Measurements from ENCODE around the gene PNMT.
"Not testable (repeated sequence)": the region's sequence is repeated elsewhere in the genome, so short reads cannot be mapped to it uniquely, and the experiment has no call there.

PNMT gene

DNA sequence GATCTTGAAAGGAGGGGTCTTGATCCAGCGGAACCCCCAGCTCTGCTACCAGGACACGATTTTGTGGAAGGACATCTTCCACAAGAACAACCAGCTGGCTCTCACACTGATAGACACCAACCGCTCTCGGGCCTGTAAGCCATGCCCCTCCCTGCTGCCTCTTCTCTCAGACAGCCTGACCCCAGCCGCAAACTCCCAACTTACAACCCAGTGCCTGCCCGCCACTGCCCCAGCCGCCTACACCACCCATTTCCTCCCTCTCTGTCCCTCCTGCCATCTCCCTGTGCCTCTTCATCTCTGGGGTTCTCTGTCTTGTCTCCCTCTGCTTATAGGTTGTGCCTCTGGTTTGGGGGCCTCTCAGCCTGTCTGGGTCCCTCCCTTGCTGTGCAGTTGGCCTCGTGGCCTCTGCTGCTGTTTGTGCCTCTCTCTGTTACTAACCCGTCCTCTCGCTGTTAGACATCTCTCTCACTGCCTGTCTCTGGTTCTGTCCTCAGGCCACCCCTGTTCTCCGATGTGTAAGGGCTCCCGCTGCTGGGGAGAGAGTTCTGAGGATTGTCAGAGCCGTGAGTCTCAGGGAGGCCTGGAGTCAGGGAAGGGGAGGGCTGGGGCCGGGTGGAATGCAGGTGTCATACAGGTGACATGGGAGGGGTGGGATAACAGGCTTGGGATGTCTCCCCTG lies 41.2 kb downstream of the PNMT start:
- no peak for DNase-seq (ENCODE audit: low read depth in 2 of 2)

DNA sequence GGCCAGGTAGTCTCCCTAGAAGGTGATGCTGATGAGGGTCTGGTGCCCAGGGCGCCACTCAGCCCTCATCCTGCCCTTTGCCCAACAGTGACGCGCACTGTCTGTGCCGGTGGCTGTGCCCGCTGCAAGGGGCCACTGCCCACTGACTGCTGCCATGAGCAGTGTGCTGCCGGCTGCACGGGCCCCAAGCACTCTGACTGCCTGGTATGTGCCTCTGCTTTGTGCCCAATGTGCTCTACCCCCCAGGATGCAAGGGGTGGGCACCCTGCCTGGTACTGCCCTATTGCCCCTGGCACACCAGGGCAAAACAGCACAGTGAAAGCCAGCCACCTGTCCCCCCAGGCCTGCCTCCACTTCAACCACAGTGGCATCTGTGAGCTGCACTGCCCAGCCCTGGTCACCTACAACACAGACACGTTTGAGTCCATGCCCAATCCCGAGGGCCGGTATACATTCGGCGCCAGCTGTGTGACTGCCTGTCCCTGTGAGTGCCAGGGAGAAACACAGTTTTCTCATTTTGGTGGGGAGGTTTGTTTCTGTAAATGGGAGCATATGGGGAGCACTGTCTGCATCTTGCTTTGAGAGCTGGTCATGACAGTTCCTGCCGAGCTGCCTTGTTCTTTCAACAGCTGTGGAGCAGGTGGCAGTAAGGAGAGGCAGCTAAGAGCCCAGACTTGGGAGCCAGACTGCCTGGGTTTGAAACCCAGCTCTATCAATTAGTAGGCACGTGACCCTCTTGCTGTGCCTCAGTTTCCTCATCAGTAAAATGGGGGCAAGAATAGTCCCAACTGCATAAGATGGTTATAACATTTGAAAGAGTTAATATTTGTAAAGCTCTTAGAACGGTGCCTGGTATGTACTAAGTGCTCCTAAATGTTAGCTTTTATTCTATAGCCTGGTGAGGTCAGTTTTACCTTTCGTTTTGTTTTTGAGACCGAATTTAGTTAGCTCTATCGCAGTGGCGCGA lies 42.0 kb downstream of the PNMT start:
- no peak for DNase-seq (ENCODE audit: low read depth in 2 of 2)

DNA sequence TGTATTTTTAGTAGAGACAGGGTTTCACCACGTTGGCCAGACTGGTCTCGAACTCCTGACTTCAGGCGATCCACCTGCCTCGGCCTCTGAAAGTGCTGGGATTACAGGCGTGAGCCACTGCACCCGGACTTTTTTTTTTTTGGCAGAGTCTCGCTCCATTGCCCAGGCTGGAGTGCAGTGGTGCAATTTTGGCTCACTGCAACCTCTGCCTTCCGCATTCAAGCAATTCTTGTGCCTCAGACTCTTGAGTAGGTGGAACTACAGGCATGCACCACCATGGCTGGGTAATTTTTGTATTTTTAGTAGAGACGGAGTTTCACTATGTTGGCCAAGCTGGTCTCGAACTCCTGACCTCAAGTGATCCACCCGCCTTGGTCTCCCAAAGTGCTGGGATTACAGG lies 42.8 kb downstream of the PNMT start:
- DNase-seq (ENCODE audit: low read depth in 2 of 2), result not testable (repeated sequence)

DNA sequence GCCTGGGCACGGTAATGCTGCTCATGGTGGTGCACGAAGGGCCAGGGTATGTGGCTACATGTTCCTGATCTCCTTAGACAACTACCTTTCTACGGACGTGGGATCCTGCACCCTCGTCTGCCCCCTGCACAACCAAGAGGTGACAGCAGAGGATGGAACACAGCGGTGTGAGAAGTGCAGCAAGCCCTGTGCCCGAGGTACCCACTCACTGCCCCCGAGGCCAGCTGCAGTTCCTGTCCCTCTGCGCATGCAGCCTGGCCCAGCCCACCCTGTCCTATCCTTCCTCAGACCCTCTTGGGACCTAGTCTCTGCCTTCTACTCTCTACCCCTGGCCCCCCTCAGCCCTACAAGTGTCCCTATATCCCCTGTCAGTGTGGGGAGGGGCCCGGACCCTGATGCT lies 43.6 kb downstream of the PNMT start:
- no peak for DNase-seq (ENCODE audit: low read depth in 2 of 2)

DNA sequence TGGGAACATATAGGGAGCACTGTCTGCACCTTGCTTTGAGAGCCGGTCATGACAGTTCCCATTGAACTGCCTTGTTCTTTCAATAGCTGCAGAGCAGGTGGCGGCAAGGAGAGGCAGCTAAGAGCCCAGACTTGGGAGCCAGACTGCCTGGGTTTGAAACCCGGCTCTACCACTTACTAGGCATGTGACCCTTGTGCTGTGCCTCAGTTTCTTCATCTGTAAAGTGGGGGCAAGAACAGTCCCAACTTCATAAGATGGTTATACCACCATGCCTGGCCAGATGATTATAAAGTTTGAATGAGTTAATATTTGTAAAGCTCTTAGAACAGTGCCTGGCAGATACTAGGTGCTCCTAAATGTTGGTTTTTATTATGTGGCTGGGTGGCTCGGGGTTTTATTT lies 46.0 kb downstream of the PNMT start:
- DNase-seq (ENCODE audit: low read depth in 2 of 2), result no peak

DNA sequence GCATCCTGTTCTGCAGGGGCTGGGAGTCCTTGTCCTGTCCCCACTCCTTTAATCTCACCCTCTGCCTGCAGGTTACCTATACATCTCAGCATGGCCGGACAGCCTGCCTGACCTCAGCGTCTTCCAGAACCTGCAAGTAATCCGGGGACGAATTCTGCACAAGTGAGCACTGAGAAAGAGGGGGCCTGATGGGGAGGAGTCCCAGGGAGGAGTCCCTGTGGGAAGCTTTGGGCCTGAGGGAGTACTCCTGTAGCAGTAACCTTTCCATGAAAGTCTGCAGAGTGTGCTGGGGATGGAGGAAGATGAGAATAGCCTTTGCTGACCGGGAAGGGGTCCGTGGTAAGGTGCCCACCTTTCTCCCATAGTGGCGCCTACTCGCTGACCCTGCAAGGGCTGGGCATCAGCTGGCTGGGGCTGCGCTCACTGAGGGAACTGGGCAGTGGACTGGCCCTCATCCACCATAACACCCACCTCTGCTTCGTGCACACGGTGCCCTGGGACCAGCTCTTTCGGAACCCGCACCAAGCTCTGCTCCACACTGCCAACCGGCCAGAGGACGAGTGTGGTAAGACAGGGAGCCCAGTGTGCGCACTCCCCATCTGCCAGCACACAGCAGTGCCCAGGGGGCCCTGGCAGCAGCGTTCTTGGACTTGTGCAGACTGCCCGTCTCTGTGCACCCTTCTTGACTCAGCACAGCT lies 47.3 kb downstream of the PNMT start:
- no peak for DNase-seq (ENCODE audit: low read depth in 2 of 2)

GRCh38 chr17:39716073-39716818 lies 48.0 kb downstream of the PNMT start:
- DNase-seq (ENCODE audit: low read depth in 2 of 2), result no peak

GRCh38 chr17:39716879-39717536 lies 48.8 kb downstream of the PNMT start:
- no peak for DNase-seq (ENCODE audit: low read depth in 2 of 2)

- no peak for DNase-seq (ENCODE audit: low read depth in 2 of 2)
Observed at GRCh38 chr17:39717660-39718059, 49.4 kb downstream of the PNMT start.

DNA sequence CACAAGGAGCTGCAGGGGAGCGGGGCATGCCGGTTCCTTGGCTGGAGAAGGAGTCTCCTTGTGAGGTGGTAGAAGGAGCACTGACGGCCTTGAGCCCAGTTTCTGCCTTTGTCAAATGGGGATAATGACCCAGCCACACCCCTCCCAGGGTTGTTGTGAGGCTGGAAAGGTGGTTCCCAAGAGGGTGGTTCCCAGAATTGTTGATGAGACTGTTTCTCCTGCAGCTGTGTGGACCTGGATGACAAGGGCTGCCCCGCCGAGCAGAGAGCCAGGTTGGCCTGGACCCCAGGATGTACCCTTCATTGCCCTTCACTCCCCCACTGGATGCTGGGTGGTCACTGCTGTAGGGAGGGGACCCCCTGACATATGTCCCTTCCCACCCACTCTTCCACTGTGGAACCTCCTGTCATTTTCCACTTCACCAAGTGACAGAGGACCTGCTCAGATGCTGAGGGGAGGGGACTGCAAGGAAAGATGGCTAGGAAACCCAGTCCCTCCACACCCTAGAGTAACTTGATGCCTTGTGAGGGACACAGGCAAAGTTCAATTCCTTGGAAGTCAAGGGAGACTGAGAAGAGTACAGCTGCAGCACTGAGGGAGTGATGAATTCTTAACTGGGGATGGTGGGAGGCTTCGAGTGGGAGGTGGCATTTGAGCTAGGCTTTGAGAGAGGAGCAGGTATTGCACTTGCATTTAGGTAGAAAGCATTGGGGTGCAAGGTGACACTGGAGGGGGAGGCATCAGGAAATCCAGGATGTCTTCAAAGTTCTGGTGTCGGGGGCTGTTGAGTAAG lies 51.5 kb downstream of the PNMT start:
- DNase-seq (ENCODE audit: low read depth in 2 of 2), result no peak

All from fibroblast of skin of left biceps (primary cell).